DND-41 (cell line): ENCODE results near the gene XYLT1.

Experiments
- CTCF ChIP-seq: IDR thresholded peaks from 2 replicates; pipeline ENCODE4 v1.5.1; 2012; ENCODE audit warnings: borderline replicate concordance, low read length, moderate library complexity, mild to moderate bottlenecking; ENCODE audit not compliant: poor library complexity, severe bottlenecking; ENCODE audit errors: extremely low read depth
- EZH2 ChIP-seq: IDR thresholded peaks from 3 replicates; pipeline ENCODE4 v1.6.1; 2012; ENCODE audit warnings: borderline replicate concordance, low read depth, mild to moderate bottlenecking, moderate library complexity, low read length, inconsistent platforms; ENCODE audit not compliant: severe bottlenecking

- TF ChIP-seq CTCF, result no peak
- no peak for TF ChIP-seq EZH2
These were observed 134.2 kb downstream of the XYLT1 start for GRCh38 chr16:17336530-17336900.
